NCI-H748 (cell line): Measurements from ENCODE around the gene PSMD1.
"Not testable (repeated sequence)": the region's sequence is repeated elsewhere in the genome, so short reads cannot be mapped to it uniquely, and the experiment has no call there.

Source experiments
- DNase-seq: peaks from one replicate; lab custom pipeline; 2025; ENCODE audit not compliant: unreplicated experiment; lab: John Stamatoyannopoulos, UW

The PSMD1 gene

DNA sequence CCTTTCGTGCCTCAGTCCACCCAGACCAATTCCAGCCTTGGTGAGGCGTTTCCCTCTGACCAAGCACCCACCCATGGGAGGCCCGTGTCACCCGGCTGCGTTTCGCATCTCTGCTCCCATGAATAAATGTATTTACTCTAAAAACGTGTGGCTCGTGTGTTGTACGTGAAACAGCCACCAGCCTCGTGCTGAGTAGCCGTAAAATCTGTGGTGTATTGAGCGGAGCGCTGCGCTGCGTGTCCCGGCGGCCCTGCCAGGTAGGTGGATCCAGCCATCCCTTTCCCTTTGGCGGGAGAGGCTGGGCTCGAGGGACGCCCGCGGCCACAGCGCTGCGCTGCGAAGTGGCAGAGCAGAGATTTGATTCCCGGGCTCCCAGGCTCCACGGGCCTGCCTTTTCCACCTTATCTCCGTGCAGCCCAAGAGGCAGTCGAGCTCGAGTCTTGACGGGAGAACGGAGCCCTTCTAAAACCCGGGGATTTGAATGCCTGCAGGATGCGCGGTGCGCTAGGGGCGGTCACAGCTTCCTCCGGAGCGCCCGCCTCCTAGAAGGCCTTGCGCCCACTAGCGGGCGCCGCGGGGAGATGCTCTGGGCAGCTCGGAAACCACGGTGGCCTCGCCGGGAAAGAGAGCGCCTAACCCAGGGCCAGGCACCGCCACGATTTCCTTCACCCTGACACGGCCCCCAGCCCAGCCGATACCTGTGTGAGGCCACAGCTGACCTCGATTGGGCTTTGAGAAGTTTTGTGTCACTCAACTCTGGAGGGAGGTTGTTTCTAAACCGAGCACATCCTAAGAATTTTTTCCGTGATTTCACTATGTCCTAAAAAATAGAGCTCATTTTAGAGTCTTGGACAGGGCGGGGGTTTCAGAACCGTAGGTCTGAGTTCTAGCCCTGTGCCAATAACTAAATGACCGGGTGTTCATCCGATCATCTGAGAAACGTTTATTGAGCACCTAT is 3.9 kb upstream of the PSMD1 start:
- DNase-seq: peak; percentile 89

DNA sequence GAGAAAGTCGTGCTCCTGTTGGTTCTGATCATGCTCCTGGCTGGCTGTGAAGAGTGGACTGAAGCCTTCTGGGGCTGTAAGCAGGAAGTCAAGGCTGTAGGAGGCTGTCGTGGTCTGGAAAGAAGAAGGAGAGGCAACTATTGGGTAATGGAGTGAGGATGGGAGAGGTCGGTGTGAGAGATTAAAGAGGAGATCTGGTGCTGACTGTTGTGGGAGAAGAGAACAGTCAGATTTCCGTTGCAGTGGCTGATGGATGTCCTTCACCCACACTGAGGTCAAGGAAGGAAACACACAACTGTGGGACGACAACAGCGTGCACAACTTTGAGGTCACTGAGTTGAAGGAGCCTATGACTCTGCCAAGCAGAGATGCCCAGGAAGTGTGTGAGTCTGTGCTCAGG is 2.8 kb upstream of the PSMD1 start:
- no peak for DNase-seq

GRCh38 chr2:231057590-231057989 is 923 bp downstream of the PSMD1 start:
- DNase-seq: peak; percentile 19

DNA sequence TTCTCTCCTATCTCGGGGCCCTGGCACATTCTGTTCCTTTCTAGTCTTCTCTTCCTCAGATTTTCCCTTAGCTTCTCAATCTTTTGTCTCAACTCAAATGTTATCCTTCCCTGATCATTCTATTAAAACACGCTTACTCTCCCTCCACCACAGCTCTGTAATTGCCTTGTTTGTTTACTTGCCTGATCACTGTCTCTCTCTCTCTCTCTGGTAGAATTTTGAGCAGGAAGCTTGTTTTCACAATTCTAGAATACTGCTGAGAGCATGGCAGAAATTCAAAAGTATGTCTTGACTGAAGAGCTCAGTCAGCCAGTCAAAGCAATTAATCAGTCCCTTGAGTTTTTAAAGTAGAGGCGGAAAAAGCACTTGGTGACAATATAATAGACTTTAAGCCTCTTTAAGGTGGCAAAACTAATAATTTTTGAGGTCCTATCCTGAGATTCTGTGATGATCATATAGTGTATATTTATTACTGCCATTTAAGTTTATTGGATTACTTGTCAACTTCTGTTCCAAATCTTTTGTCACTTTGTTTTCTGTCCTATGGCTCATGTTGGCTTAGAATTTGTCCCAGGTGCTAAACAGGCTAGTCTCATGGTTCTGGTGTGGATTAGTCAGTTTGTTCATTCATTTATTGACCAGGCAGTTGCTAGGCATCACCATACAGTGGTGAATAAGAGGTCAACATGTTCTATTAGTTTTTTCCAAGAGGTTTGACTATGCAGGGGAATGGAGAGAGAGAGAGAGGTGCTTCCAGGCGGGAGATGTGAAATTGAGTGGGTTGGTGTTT is 2.3 kb downstream of the PSMD1 start:
- no peak for DNase-seq

- no peak for DNase-seq
These were observed 3.1 kb downstream of the PSMD1 start for GRCh38 chr2:231059756-231060155.

- no peak for DNase-seq
These were observed 6.1 kb downstream of the PSMD1 start for GRCh38 chr2:231062776-231063175.

- DNase-seq: no peak
These were observed 6.7 kb downstream of the PSMD1 start for GRCh38 chr2:231063347-231063746.

- no peak for DNase-seq
These were observed 9.3 kb downstream of the PSMD1 start for GRCh38 chr2:231065966-231066365.

- not testable (repeated sequence) for DNase-seq
These were observed 10.9 kb downstream of the PSMD1 start for GRCh38 chr2:231067531-231067930.

- no peak for DNase-seq
These were observed 12.0 kb downstream of the PSMD1 start for GRCh38 chr2:231068525-231069222.

DNA sequence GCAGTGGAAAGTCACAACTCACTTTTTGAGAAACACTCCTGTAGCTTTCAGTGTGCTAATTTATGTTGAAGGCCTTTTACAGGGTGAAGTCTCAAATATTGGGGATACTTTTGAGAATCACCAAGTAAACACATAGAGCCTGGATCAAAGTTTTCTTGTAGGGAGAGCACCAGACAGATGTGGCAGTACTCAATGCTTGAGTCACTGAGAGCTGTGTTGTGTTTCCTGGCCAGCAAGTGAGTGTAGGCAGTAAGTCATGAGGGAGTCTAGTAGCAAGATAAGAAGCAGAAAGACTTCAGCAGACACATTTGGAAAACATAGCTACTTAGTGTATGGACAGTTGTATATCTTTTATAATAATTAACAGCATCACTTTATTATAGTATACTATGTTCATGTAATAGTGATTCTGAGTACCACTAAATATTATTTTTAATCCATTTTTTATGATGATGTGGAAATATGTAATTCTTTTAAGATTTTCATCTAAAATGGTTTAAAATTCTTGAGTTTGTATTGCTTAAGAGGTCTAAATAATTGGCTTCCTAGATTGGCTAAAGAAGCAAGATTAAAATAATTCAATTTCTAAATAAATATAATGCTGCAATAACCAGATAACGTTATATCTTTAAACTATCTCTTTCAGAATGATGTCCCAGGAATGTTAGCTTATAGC is 12.8 kb downstream of the PSMD1 start:
- DNase-seq: no peak

DNA sequence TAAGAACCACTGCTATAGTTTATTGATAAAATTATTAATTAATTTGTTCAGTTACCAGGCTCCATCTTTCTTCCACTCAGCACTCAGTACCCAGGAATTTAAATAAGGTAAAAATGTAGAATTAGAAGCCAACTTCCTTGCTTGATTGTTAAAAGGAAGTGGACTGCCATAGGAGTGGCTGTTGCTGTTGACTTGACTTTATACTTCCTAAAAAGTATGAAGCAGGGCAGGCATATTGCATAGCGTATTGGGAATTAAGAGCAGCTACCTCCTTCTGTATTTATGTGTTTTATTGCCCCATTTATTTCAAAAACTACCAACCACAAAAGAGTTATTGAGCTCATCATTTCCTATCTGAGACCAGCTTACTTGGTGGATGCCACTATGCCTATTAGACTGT is 27.9 kb downstream of the PSMD1 start:
- DNase-seq: no peak

- DNase-seq: no peak
These were observed 32.1 kb downstream of the PSMD1 start for GRCh38 chr2:231088754-231089153.

GRCh38 chr2:231093933-231094332 is 37.3 kb downstream of the PSMD1 start:
- DNase-seq: no peak

- no peak for DNase-seq
These were observed 38.2 kb downstream of the PSMD1 start for GRCh38 chr2:231094736-231095346.

DNA sequence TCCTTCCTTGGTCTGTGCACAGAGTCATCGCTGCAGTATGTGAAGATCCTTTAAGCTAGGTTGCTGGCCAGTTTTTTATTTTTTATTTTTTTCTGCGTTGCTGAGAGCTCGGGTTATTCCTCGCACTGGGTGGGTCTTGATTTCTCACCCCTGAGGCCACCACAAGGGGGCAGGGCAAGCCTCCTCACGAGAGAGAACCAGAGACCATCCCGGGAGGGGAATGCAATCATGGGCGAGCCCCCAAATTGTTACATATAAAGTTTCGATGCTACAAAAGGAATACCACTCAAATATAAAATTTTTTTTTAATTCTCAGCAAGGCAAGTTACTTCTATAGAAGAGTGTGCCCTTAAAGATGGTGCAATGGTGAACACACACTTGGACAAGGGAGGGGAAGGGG is 43.3 kb downstream of the PSMD1 start:
- DNase-seq: no peak

DNA sequence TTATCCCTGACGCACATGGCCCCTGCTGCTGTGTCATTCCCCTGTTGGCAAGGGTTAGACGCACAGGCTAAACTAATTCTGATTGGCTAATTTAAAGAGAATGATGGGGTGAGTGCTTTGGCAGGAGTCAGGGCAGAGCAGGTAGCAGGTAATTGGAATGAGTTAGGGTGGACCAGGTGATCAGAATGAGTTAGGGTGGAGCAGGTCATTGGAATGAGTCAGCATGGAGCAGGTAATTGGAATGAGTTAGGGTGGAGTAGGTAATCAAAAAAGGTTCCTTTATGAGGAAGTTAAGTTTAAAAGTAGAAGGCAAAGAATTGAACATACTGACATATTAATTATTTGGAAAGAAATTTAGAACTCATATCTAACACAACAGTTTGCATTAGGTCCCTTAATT is 43.7 kb downstream of the PSMD1 start:
- not testable (repeated sequence) for DNase-seq

- no peak for DNase-seq
These were observed 44.3 kb downstream of the PSMD1 start for GRCh38 chr2:231100990-231101389.

- no peak for DNase-seq
These were observed 46.1 kb downstream of the PSMD1 start for GRCh38 chr2:231102772-231103171.

GRCh38 chr2:231104115-231104713 is 47.5 kb downstream of the PSMD1 start:
- DNase-seq: peak; percentile 44
